GM06990 (cell line): ENCODE measurements around the gene ANKH.

Experiments
- DNase-seq: peaks from one replicate; pipeline ENCODE4 v3.0.0-alpha.2; 2011; ENCODE audit not compliant: insufficient read length; ENCODE audit errors: extremely low read depth
- H3K27me3 ChIP-seq: replicated peaks from 2 replicates; pipeline ENCODE4 v1.6.0; 2011; ENCODE audit warnings: low read length; ENCODE audit not compliant: control insufficient read depth, insufficient read depth
- H3K36me3 ChIP-seq: 2 replicates; pipeline ENCODE4 v1.5.1; 2011; ENCODE audit warnings: low read length; ENCODE audit not compliant: control insufficient read depth, insufficient read depth
- H3K4me3 ChIP-seq: replicated peaks from 2 replicates; pipeline ENCODE4 v1.5.1; 2011; ENCODE audit warnings: low read depth, mild to moderate bottlenecking, control low read depth, low read length
- TF ChIP-seq, protein P1 (sequence below): IDR thresholded peaks from 2 replicates; pipeline ENCODE4 v1.5.1; 2011; ENCODE audit warnings: low read length, control low read depth, mild to moderate bottlenecking, inconsistent platforms; ENCODE audit not compliant: insufficient read depth, poor library complexity, severe bottlenecking

ANKH gene

DNA sequence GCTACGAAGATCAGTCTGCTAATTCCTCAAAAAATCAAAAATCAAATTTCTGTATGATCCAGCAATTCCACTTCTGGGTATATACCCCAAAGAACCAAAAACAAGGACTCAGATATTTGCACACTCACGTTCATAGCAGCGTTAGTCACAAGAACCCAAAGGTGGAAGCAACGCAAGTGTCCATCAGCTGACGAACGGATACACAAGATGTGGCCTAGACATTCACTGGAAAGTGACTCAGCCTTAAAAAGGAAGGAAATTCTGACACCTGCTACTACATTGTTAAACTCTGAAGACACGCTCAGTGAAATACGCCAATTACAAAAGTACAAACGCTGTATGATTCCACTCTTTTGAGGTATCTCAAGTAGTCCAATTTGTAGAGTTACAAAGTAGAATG, 113.7 kb downstream of the ANKH start:
- no peaks in the 10 kb centered on the region for H3K27me3 ChIP-seq
- H3K4me3 ChIP-seq: no peak overlapping the region
- TF ChIP-seq, protein P1, sequence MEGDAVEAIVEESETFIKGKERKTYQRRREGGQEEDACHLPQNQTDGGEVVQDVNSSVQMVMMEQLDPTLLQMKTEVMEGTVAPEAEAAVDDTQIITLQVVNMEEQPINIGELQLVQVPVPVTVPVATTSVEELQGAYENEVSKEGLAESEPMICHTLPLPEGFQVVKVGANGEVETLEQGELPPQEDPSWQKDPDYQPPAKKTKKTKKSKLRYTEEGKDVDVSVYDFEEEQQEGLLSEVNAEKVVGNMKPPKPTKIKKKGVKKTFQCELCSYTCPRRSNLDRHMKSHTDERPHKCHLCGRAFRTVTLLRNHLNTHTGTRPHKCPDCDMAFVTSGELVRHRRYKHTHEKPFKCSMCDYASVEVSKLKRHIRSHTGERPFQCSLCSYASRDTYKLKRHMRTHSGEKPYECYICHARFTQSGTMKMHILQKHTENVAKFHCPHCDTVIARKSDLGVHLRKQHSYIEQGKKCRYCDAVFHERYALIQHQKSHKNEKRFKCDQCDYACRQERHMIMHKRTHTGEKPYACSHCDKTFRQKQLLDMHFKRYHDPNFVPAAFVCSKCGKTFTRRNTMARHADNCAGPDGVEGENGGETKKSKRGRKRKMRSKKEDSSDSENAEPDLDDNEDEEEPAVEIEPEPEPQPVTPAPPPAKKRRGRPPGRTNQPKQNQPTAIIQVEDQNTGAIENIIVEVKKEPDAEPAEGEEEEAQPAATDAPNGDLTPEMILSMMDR: no peak
- DNase-seq: no peak
- H3K36me3 ChIP-seq: no peaks in the 10 kb centered on the region

DNA sequence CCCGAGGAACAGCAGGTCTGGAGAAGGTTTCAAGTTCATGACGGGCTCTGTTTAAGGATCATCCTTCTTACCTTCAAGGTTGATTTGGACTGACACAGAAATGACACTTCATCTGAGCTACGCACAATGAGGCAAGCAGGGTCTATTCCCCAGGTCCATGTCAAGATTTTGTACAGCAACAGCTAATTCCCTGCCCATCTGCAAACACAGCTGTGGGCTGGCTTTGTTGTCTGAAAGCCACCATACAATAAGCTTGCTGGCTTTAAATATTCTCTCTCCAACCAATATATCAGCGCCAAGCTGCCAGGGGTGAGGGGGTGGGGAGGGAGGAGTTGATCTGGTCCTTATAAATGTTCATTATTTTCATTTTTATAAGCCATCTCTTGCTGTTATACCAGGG, 115.1 kb downstream of the ANKH start:
- no peaks in the 10 kb centered on the region for H3K36me3 ChIP-seq
- TF ChIP-seq, protein P1: no peak
- no peak for DNase-seq

DNA sequence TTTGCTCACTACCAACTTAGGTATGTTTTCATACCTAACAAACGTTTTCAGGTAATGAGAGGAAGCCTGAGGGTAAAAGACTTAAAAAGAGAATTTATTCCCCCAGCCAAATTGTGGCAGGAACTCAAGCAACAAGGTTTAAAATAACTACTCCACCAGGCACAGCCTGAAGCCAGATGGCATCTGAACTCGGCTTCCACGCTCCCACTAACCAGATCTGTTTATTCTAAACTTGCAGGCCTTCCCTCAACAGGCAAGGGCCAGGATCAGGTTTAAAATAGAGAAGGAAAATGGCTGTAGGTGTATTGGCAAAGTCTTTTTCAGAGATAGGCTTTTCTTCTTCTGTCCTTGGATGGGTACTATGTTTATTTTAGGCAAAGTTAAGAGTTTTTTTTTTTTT, 117.6 kb downstream of the ANKH start:
- Histone ChIP-seq H3K27me3 (no peaks in the 10 kb centered on the region), H3K4me3 (no peak overlapping the region), H3K36me3 (no peaks in the 10 kb centered on the region)
- TF ChIP-seq, protein P1: no peak
- no peak for DNase-seq

More for the DNA sequence above, 115.1 kb downstream of the ANKH start:
- H3K4me3 ChIP-seq: no peak overlapping the region
- no peaks in the 10 kb centered on the region for H3K27me3 ChIP-seq

DNA sequence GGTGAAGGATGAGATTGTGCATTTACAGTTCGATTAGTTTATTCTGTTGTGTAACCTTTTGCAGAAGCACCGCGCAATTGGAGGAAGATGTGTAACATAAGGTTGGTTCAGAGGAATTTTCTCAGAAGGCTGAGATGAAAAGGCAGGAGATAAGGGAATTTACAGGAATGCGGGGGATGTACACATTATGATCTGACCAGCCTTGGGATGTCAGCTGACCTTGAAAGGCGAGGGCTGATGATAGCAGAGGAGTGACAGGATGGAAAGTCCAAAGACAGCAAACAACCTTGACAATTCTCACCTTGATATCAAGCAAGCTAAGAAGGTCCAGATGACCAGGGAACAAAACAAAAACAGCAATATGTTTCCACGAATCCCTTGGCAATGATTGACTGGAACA, 118.3 kb downstream of the ANKH start:
- TF ChIP-seq, protein P1: no peak
- no peak for DNase-seq
- H3K36me3 ChIP-seq: no peaks in the 10 kb centered on the region
- H3K27me3 ChIP-seq: no peaks in the 10 kb centered on the region
- no peak overlapping the region for H3K4me3 ChIP-seq

DNA sequence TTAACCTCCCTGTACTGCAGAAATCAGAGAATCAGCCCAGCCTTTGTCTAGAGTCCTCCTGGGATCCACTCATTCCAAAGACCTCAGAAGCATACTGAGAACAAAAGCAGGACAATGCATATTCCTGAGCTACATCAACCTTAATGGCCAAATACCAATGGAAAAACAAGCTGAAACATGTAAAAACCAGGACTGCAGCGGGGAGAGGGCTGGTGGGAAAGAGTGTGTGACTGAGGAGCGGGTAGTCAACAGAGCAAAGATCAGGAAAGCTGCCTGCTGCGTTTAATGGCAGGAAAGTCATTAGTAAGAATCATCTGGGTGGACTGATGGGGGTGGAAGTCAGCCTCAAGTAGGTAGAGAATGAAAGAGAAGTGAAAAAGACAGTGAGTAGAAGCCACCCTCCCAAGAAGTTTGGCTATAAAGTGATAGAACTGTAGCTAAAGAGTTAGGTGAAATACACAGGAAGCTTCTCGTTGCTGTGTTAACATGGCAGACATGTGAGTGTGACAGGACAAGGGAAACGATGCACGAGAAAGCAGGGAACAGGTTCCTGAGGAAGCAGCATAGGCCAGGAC, 119.0 kb downstream of the ANKH start:
- Histone ChIP-seq H3K27me3 (no peaks in the 10 kb centered on the region), H3K36me3 (no peaks in the 10 kb centered on the region), H3K4me3 (no peak overlapping the region)
- TF ChIP-seq, protein P1: no peak
- no peak for DNase-seq

DNA sequence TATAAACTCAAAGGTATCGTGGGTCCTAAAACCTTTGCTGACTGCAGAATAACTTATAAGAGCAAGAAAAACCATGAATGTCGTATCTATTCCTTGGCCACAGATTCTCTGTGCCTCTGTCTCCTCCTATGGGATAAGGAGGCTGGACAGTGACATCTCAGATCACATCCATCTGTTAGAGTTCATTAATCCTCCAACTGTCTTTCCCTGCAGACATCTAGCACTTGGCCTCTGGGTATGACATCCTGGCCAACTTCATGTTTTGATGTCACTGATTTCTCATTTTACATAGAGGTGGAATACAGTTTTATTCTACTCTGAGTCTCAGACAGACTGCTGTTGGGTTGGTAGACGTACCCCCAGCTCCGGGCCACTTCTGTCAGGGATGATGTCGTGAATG, 120.9 kb downstream of the ANKH start:
- H3K36me3 ChIP-seq: no peaks in the 10 kb centered on the region
- no peak overlapping the region for H3K4me3 ChIP-seq
- TF ChIP-seq, protein P1: no peak

More for the DNA sequence above, 120.9 kb downstream of the ANKH start:
- no peak for DNase-seq
- no peaks in the 10 kb centered on the region for H3K27me3 ChIP-seq
